A549 (cell line): ENCODE results near the gene ZNF644.

Experiments used
- CTCF ChIP-seq: fragments of >200 bp; sonication (Bioruptor Twin); formaldehyde crosslinking; IDR thresholded peaks from 3 replicates; pipeline ENCODE4 v1.5.1; 2016
- JUN ChIP-seq, 2 experiments: fragments of >200 bp; sonication (Bioruptor Twin); formaldehyde crosslinking; IDR thresholded peaks; 2 replicates in 1 of 2; 3 replicates in 1 of 2; pipeline ENCODE4 v1.6.1; 2016 to 2017
- RARB ChIP-seq: fragments of 250-450 bp; sonication (Bioruptor Pico); IDR thresholded peaks from 2 replicates; pipeline ENCODE4 v1.8.0; 2021; ENCODE audit warnings: mild to moderate bottlenecking, moderate library complexity
- ZFP36 ChIP-seq: fragments of 450-650 bp; IDR thresholded peaks from 2 replicates; pipeline ENCODE4 v1.6.1; 2014; ENCODE audit warnings: borderline replicate concordance; ENCODE audit not compliant: partially characterized antibody

- TF ChIP-seq JUN (IDR thresholded peaks at IDR 0.05) (no peak), CTCF (no peak), ZFP36 (no peak), RARB (CRISPR knock-in tag) (no peak)
These were observed 34.9 kb downstream of the ZNF644 start for GRCh38 chr1:90986953-90987352.
